ENCODE measurements around the gene TPST1.
"Not testable (repeated sequence)": the region's sequence is repeated elsewhere in the genome, so short reads cannot be mapped to it uniquely, and the experiment has no call there.

TPST1 gene

GRCh38 chr7:66204822-66205740 is at the start of gene TPST1:
Gene TPST1 (plus strand): TSS chr7:66205334. CDS start chr7:66240426, 35,092 bp downstream.
- TF ChIP-seq, protein P1, sequence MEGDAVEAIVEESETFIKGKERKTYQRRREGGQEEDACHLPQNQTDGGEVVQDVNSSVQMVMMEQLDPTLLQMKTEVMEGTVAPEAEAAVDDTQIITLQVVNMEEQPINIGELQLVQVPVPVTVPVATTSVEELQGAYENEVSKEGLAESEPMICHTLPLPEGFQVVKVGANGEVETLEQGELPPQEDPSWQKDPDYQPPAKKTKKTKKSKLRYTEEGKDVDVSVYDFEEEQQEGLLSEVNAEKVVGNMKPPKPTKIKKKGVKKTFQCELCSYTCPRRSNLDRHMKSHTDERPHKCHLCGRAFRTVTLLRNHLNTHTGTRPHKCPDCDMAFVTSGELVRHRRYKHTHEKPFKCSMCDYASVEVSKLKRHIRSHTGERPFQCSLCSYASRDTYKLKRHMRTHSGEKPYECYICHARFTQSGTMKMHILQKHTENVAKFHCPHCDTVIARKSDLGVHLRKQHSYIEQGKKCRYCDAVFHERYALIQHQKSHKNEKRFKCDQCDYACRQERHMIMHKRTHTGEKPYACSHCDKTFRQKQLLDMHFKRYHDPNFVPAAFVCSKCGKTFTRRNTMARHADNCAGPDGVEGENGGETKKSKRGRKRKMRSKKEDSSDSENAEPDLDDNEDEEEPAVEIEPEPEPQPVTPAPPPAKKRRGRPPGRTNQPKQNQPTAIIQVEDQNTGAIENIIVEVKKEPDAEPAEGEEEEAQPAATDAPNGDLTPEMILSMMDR (IDR thresholded peaks at IDR 0.05; ENCODE audit: low read depth, low read length) = peak; percentile 78
- peaks cover 6% of the 10 kb centered on the region; the same call in 1 of the 2 replicates for H3K36me3 ChIP-seq
- H3K27me3 ChIP-seq (ENCODE audit: insufficient read depth, low read depth, severe bottlenecking) = no peaks in the 10 kb centered on the region
- H3K9me3 ChIP-seq (ENCODE audit: severe bottlenecking) = no peaks in the 10 kb centered on the region
- peak within 1 kb of the TSS; percentile 80 for H3K27ac ChIP-seq
- H3K4me3 ChIP-seq (ENCODE audit: low read depth, low read length) = peak within 1 kb of the TSS; percentile 72
- peak; percentile 94 for DNase-seq

DNA sequence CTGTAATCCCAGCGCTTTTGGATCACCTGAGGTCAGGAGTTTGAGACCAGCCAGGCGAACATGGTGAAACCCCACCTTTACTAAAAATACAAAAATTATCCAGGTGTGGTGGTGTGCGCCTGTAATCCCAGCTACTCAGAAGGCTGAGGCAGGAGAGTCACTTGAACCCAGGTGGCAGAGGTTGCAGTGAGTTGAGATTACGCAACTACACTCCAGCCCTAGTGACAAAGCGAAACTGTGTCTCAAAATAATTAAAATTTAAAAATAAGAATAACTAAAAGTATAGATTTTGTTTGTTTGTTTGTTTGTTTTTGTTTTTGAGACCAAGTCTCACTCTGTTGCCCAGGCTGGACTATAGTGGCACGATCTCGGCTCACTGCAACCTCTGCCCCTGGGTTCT is 49.1 kb upstream of the TPST1 start:
- H3K36me3 ChIP-seq = peaks cover 63% of the 10 kb centered on the region
- H3K27me3 ChIP-seq (ENCODE audit: insufficient read depth, low read depth, severe bottlenecking); H3K9me3 ChIP-seq (ENCODE audit: severe bottlenecking); H3K4me3 ChIP-seq (ENCODE audit: low read depth, low read length); H3K27ac ChIP-seq; DNase-seq: not testable (repeated sequence)

GRCh38 chr7:66157060-66157459 is 48.1 kb upstream of the TPST1 start:
- H3K36me3 ChIP-seq = peaks cover 57% of the 10 kb centered on the region
- TF ChIP-seq, protein P1 (IDR thresholded peaks at IDR 0.05; ENCODE audit: low read depth, low read length) = no peak
- no peak for DNase-seq
- no peaks in the 10 kb centered on the region for H3K27me3 ChIP-seq (ENCODE audit: insufficient read depth, low read depth, severe bottlenecking)
- H3K9me3 ChIP-seq (ENCODE audit: severe bottlenecking) = no peaks in the 10 kb centered on the region
- no peak overlapping the region for H3K4me3 ChIP-seq (ENCODE audit: low read depth, low read length)
- H3K27ac ChIP-seq = no peak overlapping the region

- Histone ChIP-seq H3K4me3 (ENCODE audit: low read depth, low read length) (no peak overlapping the region), H3K9me3 (ENCODE audit: severe bottlenecking) (no peaks in the 10 kb centered on the region), H3K27ac (no peak overlapping the region), H3K36me3 (peaks cover 11% of the 10 kb centered on the region), H3K27me3 (ENCODE audit: insufficient read depth, low read depth, severe bottlenecking) (no peaks in the 10 kb centered on the region)
- TF ChIP-seq, protein P1 (IDR thresholded peaks at IDR 0.05; ENCODE audit: low read depth, low read length) = no peak
- DNase-seq = no peak
Measured at GRCh38 chr7:66162622-66163021, 42.5 kb upstream of the TPST1 start.

GRCh38 chr7:66163186-66163610 is 41.9 kb upstream of the TPST1 start:
- TF ChIP-seq, protein P1 (IDR thresholded peaks at IDR 0.05; ENCODE audit: low read depth, low read length) = no peak
- H3K27ac ChIP-seq = no peak overlapping the region
- no peak for DNase-seq

GRCh38 chr7:66164356-66164755 is 40.8 kb upstream of the TPST1 start:
- H3K9me3 ChIP-seq (ENCODE audit: severe bottlenecking) = no peaks in the 10 kb centered on the region
- DNase-seq = no peak
- no peak overlapping the region for H3K4me3 ChIP-seq (ENCODE audit: low read depth, low read length)
- no peak overlapping the region for H3K27ac ChIP-seq
- no peaks in the 10 kb centered on the region for H3K27me3 ChIP-seq (ENCODE audit: insufficient read depth, low read depth, severe bottlenecking)
- TF ChIP-seq, protein P1 (IDR thresholded peaks at IDR 0.05; ENCODE audit: low read depth, low read length) = no peak
- no peaks in the 10 kb centered on the region; the same call in 1 of the 2 replicates for H3K36me3 ChIP-seq

More at GRCh38 chr7:66163186-66163610, 41.9 kb upstream of the TPST1 start:
- Histone ChIP-seq H3K9me3 (ENCODE audit: severe bottlenecking) (no peaks in the 10 kb centered on the region), H3K27me3 (ENCODE audit: insufficient read depth, low read depth, severe bottlenecking) (no peaks in the 10 kb centered on the region), H3K4me3 (ENCODE audit: low read depth, low read length) (no peak overlapping the region), H3K36me3 (peaks cover 5% of the 10 kb centered on the region)
